ENCODE data around the gene CDO1. TPM values are rescaled to one million over a fixed set of nuclear protein-coding genes. Genes with fewer than 3 reads are reported as not detected.

Gene CDO1
- total and polyA plus RNA-seq, 9 of the 15 experiments (the other 6 are each of a cell fraction or from before 2014, with no cell fraction given), result 0.16 to 0.22 TPM; not detected in 7

DNA sequence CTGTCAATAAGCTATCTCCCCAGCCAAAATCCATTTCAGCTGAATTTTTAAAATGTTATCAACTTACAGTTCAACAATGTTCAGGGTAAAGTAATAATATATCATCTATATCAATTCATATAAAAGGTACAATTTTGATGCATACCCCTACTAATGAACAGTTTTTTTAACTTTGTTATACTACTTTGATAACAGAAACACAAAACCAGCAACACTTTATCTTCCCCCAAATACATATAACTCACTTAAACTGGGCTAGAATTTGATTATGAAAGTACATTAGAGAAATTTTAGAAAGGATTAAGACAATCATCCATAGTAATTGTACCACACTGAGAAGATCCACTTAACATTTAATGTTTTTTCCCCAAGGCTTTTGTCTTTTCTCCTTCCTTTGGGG is 5.1 kb downstream of the CDO1 start (continued):
- TF ChIP-seq, protein P1, sequence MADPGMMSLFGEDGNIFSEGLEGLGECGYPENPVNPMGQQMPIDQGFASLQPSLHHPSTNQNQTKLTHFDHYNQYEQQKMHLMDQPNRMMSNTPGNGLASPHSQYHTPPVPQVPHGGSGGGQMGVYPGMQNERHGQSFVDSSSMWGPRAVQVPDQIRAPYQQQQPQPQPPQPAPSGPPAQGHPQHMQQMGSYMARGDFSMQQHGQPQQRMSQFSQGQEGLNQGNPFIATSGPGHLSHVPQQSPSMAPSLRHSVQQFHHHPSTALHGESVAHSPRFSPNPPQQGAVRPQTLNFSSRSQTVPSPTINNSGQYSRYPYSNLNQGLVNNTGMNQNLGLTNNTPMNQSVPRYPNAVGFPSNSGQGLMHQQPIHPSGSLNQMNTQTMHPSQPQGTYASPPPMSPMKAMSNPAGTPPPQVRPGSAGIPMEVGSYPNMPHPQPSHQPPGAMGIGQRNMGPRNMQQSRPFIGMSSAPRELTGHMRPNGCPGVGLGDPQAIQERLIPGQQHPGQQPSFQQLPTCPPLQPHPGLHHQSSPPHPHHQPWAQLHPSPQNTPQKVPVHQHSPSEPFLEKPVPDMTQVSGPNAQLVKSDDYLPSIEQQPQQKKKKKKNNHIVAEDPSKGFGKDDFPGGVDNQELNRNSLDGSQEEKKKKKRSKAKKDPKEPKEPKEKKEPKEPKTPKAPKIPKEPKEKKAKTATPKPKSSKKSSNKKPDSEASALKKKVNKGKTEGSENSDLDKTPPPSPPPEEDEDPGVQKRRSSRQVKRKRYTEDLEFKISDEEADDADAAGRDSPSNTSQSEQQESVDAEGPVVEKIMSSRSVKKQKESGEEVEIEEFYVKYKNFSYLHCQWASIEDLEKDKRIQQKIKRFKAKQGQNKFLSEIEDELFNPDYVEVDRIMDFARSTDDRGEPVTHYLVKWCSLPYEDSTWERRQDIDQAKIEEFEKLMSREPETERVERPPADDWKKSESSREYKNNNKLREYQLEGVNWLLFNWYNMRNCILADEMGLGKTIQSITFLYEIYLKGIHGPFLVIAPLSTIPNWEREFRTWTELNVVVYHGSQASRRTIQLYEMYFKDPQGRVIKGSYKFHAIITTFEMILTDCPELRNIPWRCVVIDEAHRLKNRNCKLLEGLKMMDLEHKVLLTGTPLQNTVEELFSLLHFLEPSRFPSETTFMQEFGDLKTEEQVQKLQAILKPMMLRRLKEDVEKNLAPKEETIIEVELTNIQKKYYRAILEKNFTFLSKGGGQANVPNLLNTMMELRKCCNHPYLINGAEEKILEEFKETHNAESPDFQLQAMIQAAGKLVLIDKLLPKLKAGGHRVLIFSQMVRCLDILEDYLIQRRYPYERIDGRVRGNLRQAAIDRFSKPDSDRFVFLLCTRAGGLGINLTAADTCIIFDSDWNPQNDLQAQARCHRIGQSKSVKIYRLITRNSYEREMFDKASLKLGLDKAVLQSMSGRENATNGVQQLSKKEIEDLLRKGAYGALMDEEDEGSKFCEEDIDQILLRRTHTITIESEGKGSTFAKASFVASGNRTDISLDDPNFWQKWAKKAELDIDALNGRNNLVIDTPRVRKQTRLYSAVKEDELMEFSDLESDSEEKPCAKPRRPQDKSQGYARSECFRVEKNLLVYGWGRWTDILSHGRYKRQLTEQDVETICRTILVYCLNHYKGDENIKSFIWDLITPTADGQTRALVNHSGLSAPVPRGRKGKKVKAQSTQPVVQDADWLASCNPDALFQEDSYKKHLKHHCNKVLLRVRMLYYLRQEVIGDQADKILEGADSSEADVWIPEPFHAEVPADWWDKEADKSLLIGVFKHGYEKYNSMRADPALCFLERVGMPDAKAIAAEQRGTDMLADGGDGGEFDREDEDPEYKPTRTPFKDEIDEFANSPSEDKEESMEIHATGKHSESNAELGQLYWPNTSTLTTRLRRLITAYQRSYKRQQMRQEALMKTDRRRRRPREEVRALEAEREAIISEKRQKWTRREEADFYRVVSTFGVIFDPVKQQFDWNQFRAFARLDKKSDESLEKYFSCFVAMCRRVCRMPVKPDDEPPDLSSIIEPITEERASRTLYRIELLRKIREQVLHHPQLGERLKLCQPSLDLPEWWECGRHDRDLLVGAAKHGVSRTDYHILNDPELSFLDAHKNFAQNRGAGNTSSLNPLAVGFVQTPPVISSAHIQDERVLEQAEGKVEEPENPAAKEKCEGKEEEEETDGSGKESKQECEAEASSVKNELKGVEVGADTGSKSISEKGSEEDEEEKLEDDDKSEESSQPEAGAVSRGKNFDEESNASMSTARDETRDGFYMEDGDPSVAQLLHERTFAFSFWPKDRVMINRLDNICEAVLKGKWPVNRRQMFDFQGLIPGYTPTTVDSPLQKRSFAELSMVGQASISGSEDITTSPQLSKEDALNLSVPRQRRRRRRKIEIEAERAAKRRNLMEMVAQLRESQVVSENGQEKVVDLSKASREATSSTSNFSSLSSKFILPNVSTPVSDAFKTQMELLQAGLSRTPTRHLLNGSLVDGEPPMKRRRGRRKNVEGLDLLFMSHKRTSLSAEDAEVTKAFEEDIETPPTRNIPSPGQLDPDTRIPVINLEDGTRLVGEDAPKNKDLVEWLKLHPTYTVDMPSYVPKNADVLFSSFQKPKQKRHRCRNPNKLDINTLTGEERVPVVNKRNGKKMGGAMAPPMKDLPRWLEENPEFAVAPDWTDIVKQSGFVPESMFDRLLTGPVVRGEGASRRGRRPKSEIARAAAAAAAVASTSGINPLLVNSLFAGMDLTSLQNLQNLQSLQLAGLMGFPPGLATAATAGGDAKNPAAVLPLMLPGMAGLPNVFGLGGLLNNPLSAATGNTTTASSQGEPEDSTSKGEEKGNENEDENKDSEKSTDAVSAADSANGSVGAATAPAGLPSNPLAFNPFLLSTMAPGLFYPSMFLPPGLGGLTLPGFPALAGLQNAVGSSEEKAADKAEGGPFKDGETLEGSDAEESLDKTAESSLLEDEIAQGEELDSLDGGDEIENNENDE (IDR thresholded peaks at IDR 0.05; ENCODE audit: low read depth, low read length), result no peak
